ENCODE data around the gene LRP1B. TPM values are rescaled to one million over a fixed set of nuclear protein-coding genes. Genes with fewer than 3 reads are reported as not detected.

Gene LRP1B
- total RNA-seq, 2 donors from 2014 or later = 0.52 to 3.0 TPM

- intact Hi-C loops (cut with DNase I) = no loop called here
- H3K4me1 ChIP-seq = no peaks in the 10 kb centered on the region
- 66 to 80% methylated on average over 6 of the region's 6 CpGs for WGBS, 2 donors
- H3K27ac ChIP-seq = no peak overlapping the region
- TF ChIP-seq CTCF (IDR thresholded peaks at IDR 0.05) (no peak), POLR2A (IDR thresholded peaks at IDR 0.05) (no peak)
- DNase-seq = no peak
- H3K9me3 ChIP-seq = no peaks in the 10 kb centered on the region
- no peaks in the 10 kb centered on the region for H3K27me3 ChIP-seq
- no peak for ATAC-seq
- H3K36me3 ChIP-seq (replicated peaks in 1 of 2; ENCODE audit: insufficient read depth in 1 of 2, low read depth in 2 of 2) = no peaks in the 10 kb centered on the region
- no peak overlapping the region for H3K4me3 ChIP-seq
These were observed 655.0 kb downstream of the LRP1B start for GRCh38 chr2:141475801-141476200.

GRCh38 chr2:141468761-141469160, 662.1 kb downstream of the LRP1B start:
- Histone ChIP-seq H3K27ac (no peak overlapping the region), H3K27me3 (no peaks in the 10 kb centered on the region), H3K9me3 (no peaks in the 10 kb centered on the region), H3K4me1 (peaks cover 8% of the 10 kb centered on the region), H3K4me3 (no peak overlapping the region), H3K36me3 (replicated peaks in 1 of 2; ENCODE audit: insufficient read depth in 1 of 2, low read depth in 2 of 2) (no peaks in the 10 kb centered on the region)
- intact Hi-C loops (cut with DNase I) = no loop called here
- DNase-seq (peak; percentile 19 to 45 (median 36)), ATAC-seq (peak; percentile 79)
- whole genome bisulfite sequencing, 2 donors = 8 to 24% methylated on average over 6 of the region's 6 CpGs
- TF ChIP-seq CTCF (IDR thresholded peaks at IDR 0.05) (no peak), POLR2A (IDR thresholded peaks at IDR 0.05) (no peak)

GRCh38 chr2:141467331-141467730, 663.5 kb downstream of the LRP1B start:
- TF ChIP-seq CTCF (IDR thresholded peaks at IDR 0.05) (no peak), POLR2A (IDR thresholded peaks at IDR 0.05) (no peak)
- no peak for ATAC-seq
- intact Hi-C loops (cut with DNase I) = no loop called here
- no peak overlapping the region for H3K4me3 ChIP-seq
- no peak overlapping the region for H3K27ac ChIP-seq
- no peak for DNase-seq
- H3K36me3 ChIP-seq (replicated peaks in 1 of 2; ENCODE audit: insufficient read depth in 1 of 2, low read depth in 2 of 2) = no peaks in the 10 kb centered on the region
- H3K9me3 ChIP-seq = no peaks in the 10 kb centered on the region
- 5 to 25% methylated on average over 1 of the region's 1 CpG for WGBS, 2 donors
- peaks cover 8% of the 10 kb centered on the region for H3K4me1 ChIP-seq
- H3K27me3 ChIP-seq = no peaks in the 10 kb centered on the region

- no peak for ATAC-seq
- H3K4me3 ChIP-seq = no peak overlapping the region
- no peak overlapping the region for H3K27ac ChIP-seq
- DNase-seq = no peak
- intact Hi-C loops (cut with DNase I) = no loop called here
- H3K9me3 ChIP-seq = no peaks in the 10 kb centered on the region
- TF ChIP-seq CTCF (IDR thresholded peaks at IDR 0.05) (no peak), POLR2A (IDR thresholded peaks at IDR 0.05) (no peak)
- H3K27me3 ChIP-seq = no peaks in the 10 kb centered on the region
- no peaks in the 10 kb centered on the region for H3K36me3 ChIP-seq (replicated peaks in 1 of 2; ENCODE audit: insufficient read depth in 1 of 2, low read depth in 2 of 2)
- peaks cover 8% of the 10 kb centered on the region for H3K4me1 ChIP-seq
These were observed 665.8 kb downstream of the LRP1B start for GRCh38 chr2:141464995-141465394.

- H3K36me3 ChIP-seq (replicated peaks in 1 of 2; ENCODE audit: insufficient read depth in 1 of 2, low read depth in 2 of 2) = no peaks in the 10 kb centered on the region
- H3K9me3 ChIP-seq = no peaks in the 10 kb centered on the region
- DNase-seq = no peak
- intact Hi-C loops (cut with DNase I) = no loop called here
- no peak overlapping the region for H3K27ac ChIP-seq
- 59 to 73% methylated on average over 7 of the region's 7 CpGs for WGBS, 2 donors
- no peaks in the 10 kb centered on the region for H3K4me1 ChIP-seq
- no peak for TF ChIP-seq POLR2A (IDR thresholded peaks at IDR 0.05)
- no peak for TF ChIP-seq CTCF (IDR thresholded peaks at IDR 0.05)
- no peak for ATAC-seq
- no peaks in the 10 kb centered on the region for H3K27me3 ChIP-seq
- no peak overlapping the region for H3K4me3 ChIP-seq
These were observed 672.5 kb downstream of the LRP1B start for GRCh38 chr2:141458351-141458750.
